GM11168 (cell line): ENCODE measurements around the gene RINT1.

Experiments used
- in situ Hi-C: fragments of 300-500 bp; cut with MboI; formaldehyde crosslinking; loops from one replicate; pipeline ENCODE4 v1.12.0; 2022; ENCODE audit warnings: low sequenced_read_pairs; ENCODE audit not compliant: unreplicated experiment

Gene RINT1

DNA sequence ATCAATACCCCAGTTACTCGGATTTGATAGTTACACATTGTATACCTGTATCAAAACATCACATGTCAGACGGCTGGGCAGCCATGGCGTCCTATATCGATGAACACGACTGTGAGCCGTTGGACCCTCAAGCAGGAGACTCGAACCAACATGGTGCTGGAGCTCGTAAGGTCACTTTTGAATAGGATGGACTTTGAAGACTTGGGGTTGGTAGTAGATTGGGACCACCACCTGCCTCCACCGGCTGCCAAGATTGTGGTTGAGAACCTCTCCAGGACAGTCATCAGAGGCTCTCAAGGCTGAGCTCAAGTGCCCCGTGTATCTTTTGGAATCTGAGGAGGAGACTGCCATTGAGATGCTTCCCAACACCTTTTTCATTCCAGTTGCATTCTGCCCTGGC lies 1.9 kb upstream of the RINT1 start:
- in situ Hi-C loops: no loop called here

- in situ Hi-C loops: no loop called here
Observed at GRCh38 chr7:105530546-105530945, 1.5 kb upstream of the RINT1 start.

DNA sequence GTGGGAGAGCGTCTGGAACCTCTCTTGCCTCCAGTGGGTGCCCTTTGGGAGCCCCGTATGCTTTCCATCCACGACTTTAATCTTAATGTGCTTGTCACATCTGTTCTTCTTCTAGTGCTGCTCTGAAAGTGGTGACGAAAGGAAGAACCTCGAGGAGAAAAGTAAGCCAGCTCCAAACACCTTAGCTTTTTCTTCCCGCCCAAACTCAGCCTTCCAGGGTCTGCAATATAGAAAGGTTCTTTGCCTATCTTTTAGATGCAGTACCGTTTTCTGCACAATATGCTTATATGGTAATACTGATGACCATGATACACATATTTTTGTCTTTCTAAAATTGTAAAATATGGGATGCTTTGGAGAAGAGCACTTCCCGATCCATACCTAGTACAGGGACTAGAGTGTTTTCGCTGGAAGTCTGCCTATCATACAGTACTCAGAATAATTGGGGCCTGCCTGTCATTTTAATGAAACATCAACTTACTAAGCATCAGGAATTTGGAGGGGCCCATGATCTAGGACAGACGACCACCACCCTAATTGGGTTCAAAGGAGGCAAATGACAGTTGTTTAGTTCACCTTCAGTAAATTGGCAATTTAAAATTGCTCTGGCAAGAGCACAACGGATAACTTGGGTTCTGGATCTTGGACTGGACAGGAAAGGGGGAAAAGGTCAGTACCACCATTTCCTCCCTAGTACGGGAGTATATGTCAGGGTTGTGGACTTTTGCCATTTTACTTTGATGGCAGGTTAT lies 884 bp downstream of the RINT1 start:
- in situ Hi-C loops: no loop called here

GRCh38 chr7:105538339-105538738 lies 6.3 kb downstream of the RINT1 start:
- in situ Hi-C loops: no loop called here

GRCh38 chr7:105559926-105560325 lies 27.9 kb downstream of the RINT1 start:
- in situ Hi-C loops: no loop called here

GRCh38 chr7:105565190-105565589 lies 33.2 kb downstream of the RINT1 start:
- in situ Hi-C loops: no loop called here

- in situ Hi-C loops: no loop called here
Observed at GRCh38 chr7:105567024-105567423, 35.0 kb downstream of the RINT1 start.

GRCh38 chr7:105567821-105568220 lies 35.8 kb downstream of the RINT1 start:
- in situ Hi-C loops: no loop called here

DNA sequence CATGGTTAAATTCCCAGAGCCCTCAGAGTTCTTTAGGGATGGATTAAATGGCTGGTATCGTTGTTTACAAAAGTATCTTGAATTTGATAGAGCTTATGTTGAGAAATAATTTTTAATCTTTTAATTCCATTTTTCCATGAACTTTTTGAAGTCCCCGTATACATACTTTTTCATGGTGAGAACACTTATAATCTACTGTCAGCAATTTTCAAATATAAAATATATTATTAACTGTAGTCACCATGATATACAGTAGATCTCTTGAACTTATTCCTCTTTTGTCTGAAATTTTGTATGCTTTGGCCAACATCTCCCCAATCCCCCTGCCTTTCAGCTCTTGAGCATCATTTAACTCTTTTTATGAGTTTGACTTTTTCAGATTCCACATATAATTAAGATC lies 39.9 kb downstream of the RINT1 start:
- in situ Hi-C loops: no loop called here

DNA sequence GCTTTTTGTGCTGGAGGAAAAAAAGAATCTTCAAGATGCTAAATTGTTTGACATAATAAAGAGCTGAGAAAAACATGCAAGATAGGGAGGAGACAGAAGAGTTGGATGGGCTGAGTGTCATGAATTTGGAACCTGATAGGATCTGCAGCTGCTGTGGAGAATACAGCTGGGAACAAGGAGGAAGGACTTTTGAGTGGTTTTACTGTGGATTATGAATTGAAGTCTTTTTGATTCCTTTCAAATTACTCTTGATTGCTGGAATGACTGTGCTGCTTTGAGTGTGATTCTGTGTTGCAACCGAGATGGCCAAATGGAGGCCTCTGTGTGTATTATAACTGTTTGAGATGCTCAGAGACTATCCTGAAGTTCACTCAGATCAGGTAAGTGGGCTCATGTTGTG lies 45.2 kb downstream of the RINT1 start:
- in situ Hi-C loops: no loop called here

- in situ Hi-C loops: no loop called here
Observed at GRCh38 chr7:105578496-105578895, 46.5 kb downstream of the RINT1 start.

DNA sequence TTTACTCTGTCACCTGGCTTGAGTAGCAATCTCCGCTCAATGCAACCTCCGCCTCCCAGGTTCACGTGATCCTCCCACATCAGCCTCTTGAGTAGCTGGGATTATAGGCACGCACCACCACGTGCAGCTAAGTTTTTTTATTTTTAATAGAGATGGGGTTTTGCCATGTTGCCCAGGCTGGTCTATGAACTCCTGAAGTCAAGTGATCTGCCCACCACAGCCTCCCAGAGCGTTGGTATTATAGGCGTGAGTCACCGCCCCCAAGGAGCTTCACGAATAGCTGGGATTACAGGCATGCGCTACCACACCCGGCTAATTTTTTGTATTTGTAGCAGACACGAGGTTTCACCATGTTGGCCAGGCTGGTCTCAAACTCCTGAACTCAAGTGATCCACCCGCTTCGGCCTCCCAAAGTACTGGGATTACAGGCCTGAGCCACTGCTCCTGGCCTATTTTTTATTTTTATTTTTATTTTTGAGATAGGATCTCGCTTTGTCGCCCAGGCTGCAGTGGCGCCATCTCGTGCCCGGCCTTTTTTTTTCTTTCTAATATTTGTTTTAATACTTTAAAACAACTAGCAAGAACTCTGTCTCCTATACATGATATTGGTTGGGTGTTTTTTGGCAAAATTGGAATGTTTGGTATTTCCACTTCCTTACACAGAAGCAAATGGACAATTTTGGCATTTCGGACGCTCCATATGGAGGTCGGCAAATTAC lies 48.2 kb downstream of the RINT1 start:
- in situ Hi-C loops: no loop called here

GRCh38 chr7:105581066-105581811 lies 49.2 kb downstream of the RINT1 start, which contains the start of gene EFCAB10:
EFCAB10 (minus strand) TSS chr7:105581493; CDS start chr7:105581463, 30 bp downstream.
- in situ Hi-C loops: no loop called here

DNA sequence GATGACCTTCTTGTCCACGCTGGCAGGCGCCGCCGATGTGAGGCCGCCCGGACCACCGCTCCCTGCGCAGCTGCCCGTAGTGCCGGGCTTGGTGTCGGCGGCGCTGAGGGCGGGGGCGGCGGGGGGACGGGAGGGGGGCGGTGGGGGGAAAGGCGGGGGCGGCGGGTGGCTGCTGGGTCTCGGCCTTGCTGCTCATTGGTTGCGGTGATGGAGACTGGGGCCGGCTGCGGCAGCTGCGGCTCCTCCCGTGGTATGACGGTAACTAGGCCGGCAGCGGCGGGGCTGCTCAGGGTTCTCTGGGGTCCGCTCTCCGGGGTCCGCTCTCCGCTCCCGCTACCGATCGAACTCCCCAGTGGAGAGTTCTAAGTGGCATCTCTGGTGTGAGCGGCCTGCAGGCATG lies 51.1 kb downstream of the RINT1 start:
- in situ Hi-C loops: no loop called here

GRCh38 chr7:105584165-105584564 lies 52.2 kb downstream of the RINT1 start:
- in situ Hi-C loops: no loop called here

DNA sequence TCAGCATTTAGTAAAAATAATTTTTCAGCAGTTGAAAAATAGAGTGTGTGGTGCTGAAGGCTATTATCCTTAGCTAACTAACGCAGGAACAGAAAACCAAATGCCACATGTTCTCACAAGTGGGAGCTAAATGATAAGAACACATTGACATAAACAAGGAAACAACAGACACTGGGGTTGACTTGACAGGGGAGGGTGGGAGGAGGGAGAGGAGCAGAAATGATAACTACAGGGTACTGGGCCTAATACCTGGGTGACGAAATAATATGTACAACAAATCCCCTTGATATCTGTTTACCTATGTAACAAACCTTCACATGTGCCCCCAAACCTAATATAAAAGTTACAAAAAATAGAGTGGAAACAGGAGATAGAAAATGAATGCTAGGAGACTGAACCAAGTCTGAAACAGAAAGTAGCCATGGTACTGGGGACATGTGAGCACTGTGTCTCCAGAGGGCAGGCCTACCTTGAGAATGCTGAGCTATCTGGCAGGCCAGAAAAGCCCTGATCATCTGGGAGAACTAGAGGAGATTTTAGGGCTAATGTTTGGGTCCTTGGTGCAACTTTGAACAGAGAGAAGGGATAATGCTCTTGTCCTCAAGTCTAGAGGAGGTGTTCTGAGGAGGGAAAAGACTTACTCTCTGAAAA lies 54.0 kb downstream of the RINT1 start:
- in situ Hi-C loops: no loop called here

- in situ Hi-C loops: no loop called here
Observed at GRCh38 chr7:105587909-105588635, 56.1 kb downstream of the RINT1 start.

DNA sequence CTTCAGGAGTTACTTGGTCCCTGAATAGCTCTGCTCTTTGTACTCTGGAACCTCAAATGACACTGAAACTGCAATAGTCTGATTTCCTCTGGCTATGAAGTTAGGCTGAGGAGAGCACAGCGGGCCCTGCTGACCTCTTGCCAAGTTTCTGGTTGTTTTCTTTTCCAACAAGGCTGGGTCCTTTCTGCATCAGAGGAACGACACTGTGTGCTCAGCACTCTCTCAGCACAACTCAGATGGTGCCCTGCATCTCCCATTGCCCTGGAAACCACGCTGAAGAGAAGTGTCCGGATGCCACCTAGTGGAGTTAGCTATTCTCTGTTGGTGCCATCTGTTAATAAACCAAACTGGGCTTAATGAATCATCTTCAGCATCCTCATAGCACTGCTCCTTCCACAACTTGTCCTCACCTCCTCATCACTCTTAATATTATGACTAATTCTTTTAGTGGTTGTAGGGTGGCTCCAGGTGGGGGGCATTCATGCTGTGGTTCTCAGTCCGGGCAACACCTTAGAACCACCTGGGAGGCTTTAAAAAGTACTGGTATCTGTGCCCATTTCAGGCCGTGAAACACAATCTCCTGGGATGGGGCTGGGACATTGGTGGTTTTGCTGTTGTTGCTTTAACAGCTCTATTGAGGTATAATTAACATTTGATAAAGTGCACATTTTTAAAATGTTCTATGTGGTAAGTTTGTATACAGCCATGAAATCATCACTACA lies 57.5 kb downstream of the RINT1 start:
- in situ Hi-C loops: no loop called here

DNA sequence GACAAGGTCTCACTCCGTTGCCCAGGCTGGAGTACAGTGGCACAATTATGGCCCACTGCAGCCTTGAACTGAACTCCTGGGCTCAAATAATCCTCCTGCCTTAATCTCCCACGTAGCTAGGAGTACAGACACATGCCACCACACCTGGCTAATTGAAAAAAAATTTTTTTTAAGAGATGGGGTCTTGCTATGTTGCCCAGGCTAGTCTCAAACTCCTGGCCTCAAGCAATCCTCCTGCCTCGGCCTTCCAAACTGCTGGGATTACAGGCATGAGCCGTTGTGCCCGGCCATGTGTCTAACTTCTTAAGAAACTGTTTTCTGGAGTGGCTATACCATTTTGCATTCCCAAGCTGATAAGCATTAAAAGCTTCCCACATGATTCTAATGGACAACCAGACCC lies 58.8 kb downstream of the RINT1 start:
- in situ Hi-C loops: no loop called here
